ENCODE results near the gene HOXA11. TPM values are rescaled to one million over a fixed set of nuclear protein-coding genes. Genes with fewer than 3 reads are reported as not detected.

Gene HOXA11
- total RNA-seq = not detected

- peak within 1 kb of the TSS; percentile 24 for H3K27ac Mint-ChIP-seq
- POLR2A ChIA-PET = no interaction called here
- DNase-seq (no peak), ATAC-seq (no peak)
- CTCF ChIA-PET = interaction anchor here (1.0 to 6.1 kb wide), 2 partner anchors 10 to 14 kb away, joined by 3 to 37 read pairs; no protein-coding TSS in a partner anchor
- peaks cover 6% of the 10 kb centered on the region for H3K36me3 Mint-ChIP-seq (ENCODE audit: low read depth)
- H3K27me3 Mint-ChIP-seq (ENCODE audit: low read depth) = peaks cover 80% of the 10 kb centered on the region
- peaks cover 53% of the 10 kb centered on the region for H3K4me1 Mint-ChIP-seq (ENCODE audit: low read depth)
- no peaks in the 10 kb centered on the region for H3K9me3 Mint-ChIP-seq (ENCODE audit: insufficient read depth)
- H3K4me3 Mint-ChIP-seq = peak within 1 kb of the TSS; percentile 56
These were observed at the start of gene HOXA11 for GRCh38 chr7:27185013-27185853. TSS of gene HOXA11 (minus strand) at chr7:27185232. CDS start at chr7:27185144, 88 bp downstream.

GRCh38 chr7:27229448-27229847 is 44.4 kb upstream of the HOXA11 start:
- ChIA-PET CTCF (no interaction called here), POLR2A (no interaction called here)
- Mint-ChIP-seq H3K36me3 (ENCODE audit: low read depth) (no peaks in the 10 kb centered on the region), H3K27ac (no peak overlapping the region), H3K4me1 (ENCODE audit: low read depth) (no peaks in the 10 kb centered on the region), H3K9me3 (ENCODE audit: insufficient read depth) (no peaks in the 10 kb centered on the region), H3K4me3 (no peak overlapping the region), H3K27me3 (ENCODE audit: low read depth) (peaks cover 52% of the 10 kb centered on the region)
- ATAC-seq = no peak
- DNase-seq = no peak

- H3K4me3 Mint-ChIP-seq = no peak overlapping the region
- CTCF ChIA-PET = interaction anchor here (0.7 kb wide), 1 partner anchor 17 kb away, joined by 3 read pairs; the partner anchor contains the start of gene EVX1
- no peak for ATAC-seq
- H3K27ac Mint-ChIP-seq = no peak overlapping the region
- peaks cover 72% of the 10 kb centered on the region for H3K27me3 Mint-ChIP-seq (ENCODE audit: low read depth)
- no peaks in the 10 kb centered on the region for H3K36me3 Mint-ChIP-seq (ENCODE audit: low read depth)
- POLR2A ChIA-PET = no interaction called here
- no peak for DNase-seq
- H3K4me1 Mint-ChIP-seq (ENCODE audit: low read depth) = no peaks in the 10 kb centered on the region
- H3K9me3 Mint-ChIP-seq (ENCODE audit: insufficient read depth) = no peaks in the 10 kb centered on the region
These were observed 40.2 kb upstream of the HOXA11 start for GRCh38 chr7:27224983-27225934.

GRCh38 chr7:27223941-27224575 is 39.0 kb upstream of the HOXA11 start:
- no peaks in the 10 kb centered on the region for H3K36me3 Mint-ChIP-seq (ENCODE audit: low read depth)
- peaks cover 77% of the 10 kb centered on the region for H3K27me3 Mint-ChIP-seq (ENCODE audit: low read depth)
- no peaks in the 10 kb centered on the region for H3K9me3 Mint-ChIP-seq (ENCODE audit: insufficient read depth)
- no peak for DNase-seq
- ChIA-PET CTCF (interaction anchor here (1.0 to 1.8 kb wide), 4 partner anchors 13 to 63 kb away, joined by 3 to 8 read pairs (median 4); no protein-coding TSS in a partner anchor), POLR2A (no interaction called here)
- no peak overlapping the region for H3K4me3 Mint-ChIP-seq
- peaks cover 1% of the 10 kb centered on the region for H3K4me1 Mint-ChIP-seq (ENCODE audit: low read depth)
- no peak for ATAC-seq
- no peak overlapping the region for H3K27ac Mint-ChIP-seq

GRCh38 chr7:27221201-27221797 is 36.3 kb upstream of the HOXA11 start:
- H3K27me3 Mint-ChIP-seq (ENCODE audit: low read depth) = peaks cover 66% of the 10 kb centered on the region
- DNase-seq = no peak
- H3K36me3 Mint-ChIP-seq (ENCODE audit: low read depth) = no peaks in the 10 kb centered on the region
- ATAC-seq = no peak
- CTCF ChIA-PET = interaction anchor here (1.2 to 1.3 kb wide), 2 partner anchors 10 to 11 kb away, joined by 3 read pairs; no protein-coding TSS in a partner anchor
- POLR2A ChIA-PET = interaction anchor here (0.8 kb wide), 1 partner anchor 10 kb away, joined by 3 read pairs; no protein-coding TSS in a partner anchor
- H3K4me3 Mint-ChIP-seq = no peak overlapping the region
- H3K9me3 Mint-ChIP-seq (ENCODE audit: insufficient read depth) = no peaks in the 10 kb centered on the region
- no peak overlapping the region for H3K27ac Mint-ChIP-seq
- peaks cover 1% of the 10 kb centered on the region for H3K4me1 Mint-ChIP-seq (ENCODE audit: low read depth)

GRCh38 chr7:27220440-27220955 is 35.5 kb upstream of the HOXA11 start:
- no peak for ATAC-seq
- H3K27ac Mint-ChIP-seq = no peak overlapping the region
- no peaks in the 10 kb centered on the region for H3K36me3 Mint-ChIP-seq (ENCODE audit: low read depth)
- H3K4me1 Mint-ChIP-seq (ENCODE audit: low read depth) = peaks cover 1% of the 10 kb centered on the region
- H3K9me3 Mint-ChIP-seq (ENCODE audit: insufficient read depth) = no peaks in the 10 kb centered on the region
- H3K4me3 Mint-ChIP-seq = no peak overlapping the region
- ChIA-PET CTCF (interaction anchor here (1.3 kb wide), 1 partner anchor 9 kb away, joined by 3 read pairs; no protein-coding TSS in a partner anchor), POLR2A (interaction anchor here (0.8 kb wide), 1 partner anchor 9 kb away, joined by 3 read pairs; no protein-coding TSS in a partner anchor)
- no peak for DNase-seq
- peaks cover 70% of the 10 kb centered on the region for H3K27me3 Mint-ChIP-seq (ENCODE audit: low read depth)

GRCh38 chr7:27219821-27220220 is 34.8 kb upstream of the HOXA11 start:
- CTCF ChIA-PET = no interaction called here
- Mint-ChIP-seq H3K27me3 (ENCODE audit: low read depth) (peaks cover 70% of the 10 kb centered on the region), H3K27ac (no peak overlapping the region), H3K9me3 (ENCODE audit: insufficient read depth) (no peaks in the 10 kb centered on the region), H3K4me1 (ENCODE audit: low read depth) (peaks cover 1% of the 10 kb centered on the region), H3K36me3 (ENCODE audit: low read depth) (no peaks in the 10 kb centered on the region), H3K4me3 (no peak overlapping the region)
- ATAC-seq (no peak), DNase-seq (no peak)
- POLR2A ChIA-PET = no interaction called here

GRCh38 chr7:27217951-27218350 is 32.9 kb upstream of the HOXA11 start:
- ATAC-seq (no peak), DNase-seq (no peak)
- Mint-ChIP-seq H3K27me3 (ENCODE audit: low read depth) (peaks cover 72% of the 10 kb centered on the region), H3K9me3 (ENCODE audit: insufficient read depth) (no peaks in the 10 kb centered on the region), H3K4me1 (ENCODE audit: low read depth) (peaks cover 1% of the 10 kb centered on the region), H3K4me3 (no peak overlapping the region), H3K27ac (no peak overlapping the region), H3K36me3 (ENCODE audit: low read depth) (no peaks in the 10 kb centered on the region)
- ChIA-PET POLR2A (interaction anchor here (0.7 kb wide), 1 partner anchor 20 kb away, joined by 3 read pairs; no protein-coding TSS in a partner anchor), CTCF (interaction anchor here (1.1 kb wide), 1 partner anchor 38 kb away, joined by 3 read pairs; no protein-coding TSS in a partner anchor)

- no peaks in the 10 kb centered on the region for H3K36me3 Mint-ChIP-seq (ENCODE audit: low read depth)
- POLR2A ChIA-PET = no interaction called here
- ATAC-seq = no peak
- H3K27me3 Mint-ChIP-seq (ENCODE audit: low read depth) = peaks cover 76% of the 10 kb centered on the region
- CTCF ChIA-PET = interaction anchor here (1.3 kb wide), 1 partner anchor 19 kb away, joined by 5 read pairs; no protein-coding TSS in a partner anchor
- H3K27ac Mint-ChIP-seq = no peak overlapping the region
- H3K4me3 Mint-ChIP-seq = no peak overlapping the region
- peaks cover 5% of the 10 kb centered on the region for H3K4me1 Mint-ChIP-seq (ENCODE audit: low read depth)
- no peaks in the 10 kb centered on the region for H3K9me3 Mint-ChIP-seq (ENCODE audit: insufficient read depth)
- no peak for DNase-seq
These were observed 30.3 kb upstream of the HOXA11 start for GRCh38 chr7:27215356-27215755.

GRCh38 chr7:27214239-27214950 is 29.4 kb upstream of the HOXA11 start:
- H3K27me3 Mint-ChIP-seq (ENCODE audit: low read depth) = peaks cover 76% of the 10 kb centered on the region
- no peak overlapping the region for H3K27ac Mint-ChIP-seq
- no peak for ATAC-seq
- H3K4me1 Mint-ChIP-seq (ENCODE audit: low read depth) = peaks cover 5% of the 10 kb centered on the region
- CTCF ChIA-PET = interaction anchor here (1.3 kb wide), 1 partner anchor 18 kb away, joined by 5 read pairs; no protein-coding TSS in a partner anchor
- no peaks in the 10 kb centered on the region for H3K36me3 Mint-ChIP-seq (ENCODE audit: low read depth)
- POLR2A ChIA-PET = no interaction called here
- DNase-seq = no peak
- no peaks in the 10 kb centered on the region for H3K9me3 Mint-ChIP-seq (ENCODE audit: insufficient read depth)
- no peak overlapping the region for H3K4me3 Mint-ChIP-seq
